ENCODE measurements around the gene PDE1C. TPM values are rescaled to one million over a fixed set of nuclear protein-coding genes. Genes with fewer than 3 reads are reported as not detected.
"Not testable (repeated sequence)": the region's sequence is repeated elsewhere in the genome, so short reads cannot be mapped to it uniquely, and the experiment has no call there.

The PDE1C gene
- total RNA-seq, 5 donors from 2014 or later (not counting 1 experiment from before 2014, with no cell fraction given) = not detected

DNA sequence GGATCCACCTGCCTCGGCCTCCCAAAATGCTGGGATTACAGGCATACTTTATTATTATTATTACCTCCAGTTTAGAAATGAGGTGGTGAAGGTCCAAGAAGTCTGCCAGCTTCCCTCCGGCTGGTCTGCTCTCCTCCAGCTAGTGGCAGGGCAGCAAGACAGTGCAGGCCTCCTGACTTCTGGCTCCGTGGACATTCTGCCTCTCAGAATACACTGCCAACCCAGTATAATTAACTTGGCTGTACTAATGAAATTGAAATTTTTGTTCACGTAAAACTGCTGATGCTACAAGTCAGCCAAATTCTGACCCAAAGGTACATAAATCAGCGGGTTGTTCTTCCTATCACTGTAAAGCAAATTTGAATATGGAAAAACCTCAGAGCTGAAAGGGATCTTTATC, 7.6 kb upstream of the PDE1C start:
- H3K36me3 Mint-ChIP-seq = no peaks in the 10 kb centered on the region
- DNase-seq (no peak), ATAC-seq (replicated peaks in 1 of 4) (no peak)
- peaks cover 0 to 2% of the 10 kb centered on the region in 2 experiments for H3K27me3 ChIP-seq (replicated peaks in 1 of 2; ENCODE audit: control insufficient read depth in 2 of 2, extremely low read depth in 1 of 2, insufficient read depth in 2 of 2, low read length in 1 of 2)
- no peaks in the 10 kb centered on the region for H3K9me3 ChIP-seq
- no peak overlapping the region for H3K27ac ChIP-seq (ENCODE audit: low read length)
- no peak overlapping the region for H3K4me3 Mint-ChIP-seq
- peaks cover 6 to 16% (median 14%) of the 10 kb centered on the region in 3 donors for H3K9me3 Mint-ChIP-seq
- peaks cover 0 to 5% of the 10 kb centered on the region in 2 donors for H3K27me3 Mint-ChIP-seq
- WGBS (ENCODE audit: insufficient coverage) = 86% methylated on average over 1 of the region's 5 CpGs
- no peak overlapping the region for H3K4me3 ChIP-seq (ENCODE audit: control insufficient read depth in 1 of 2, extremely low read depth in 1 of 2, low read length in 1 of 2)
- no peaks in the 10 kb centered on the region for H3K36me3 ChIP-seq (ENCODE audit: control insufficient read depth in 2 of 2, extremely low read depth in 1 of 2, insufficient read depth in 1 of 2, low read length in 1 of 2)
- POLR2A ChIA-PET = no interaction called here
- CTCF ChIA-PET = no interaction called here
- H3K4me1 Mint-ChIP-seq = no peaks in the 10 kb centered on the region
- H3K4me1 ChIP-seq (ENCODE audit: control insufficient read depth in 1 of 2, extremely low read depth in 1 of 2, insufficient read depth in 2 of 2, low read length in 2 of 2) = no peaks in the 10 kb centered on the region
- H3K27ac Mint-ChIP-seq = no peak overlapping the region

DNA sequence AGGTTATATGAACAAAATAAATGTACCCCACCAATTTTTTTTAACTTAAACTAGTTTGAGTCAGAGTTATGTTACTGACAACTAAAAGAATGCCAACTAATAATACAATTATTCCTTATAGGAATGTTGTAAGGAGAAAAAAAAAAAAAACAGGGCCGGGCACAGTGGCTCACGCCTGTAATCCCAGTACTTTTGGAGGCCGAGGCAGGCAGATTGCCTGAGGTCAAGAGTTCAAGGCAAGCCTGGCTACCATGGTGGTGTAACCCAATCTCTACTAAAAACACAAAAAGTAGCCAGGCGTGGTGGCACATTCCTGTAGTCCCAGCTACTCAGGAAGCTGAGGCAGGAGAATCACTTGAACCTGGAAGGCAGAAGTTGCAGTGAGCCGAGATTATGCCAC, 6.6 kb upstream of the PDE1C start:
- H3K27ac Mint-ChIP-seq; H3K4me1 Mint-ChIP-seq; H3K4me1 ChIP-seq (ENCODE audit: control insufficient read depth in 1 of 2, extremely low read depth in 1 of 2, insufficient read depth in 2 of 2, low read length in 2 of 2); H3K9me3 ChIP-seq; H3K4me3 ChIP-seq (ENCODE audit: control insufficient read depth in 1 of 2, extremely low read depth in 1 of 2, low read length in 1 of 2); CTCF ChIA-PET; DNase-seq; ATAC-seq (replicated peaks in 1 of 4); H3K36me3 ChIP-seq (ENCODE audit: control insufficient read depth in 2 of 2, extremely low read depth in 1 of 2, insufficient read depth in 1 of 2, low read length in 1 of 2); H3K4me3 Mint-ChIP-seq; H3K27me3 ChIP-seq (replicated peaks in 1 of 2; ENCODE audit: control insufficient read depth in 2 of 2, extremely low read depth in 1 of 2, insufficient read depth in 2 of 2, low read length in 1 of 2); H3K27me3 Mint-ChIP-seq; POLR2A ChIA-PET; H3K36me3 Mint-ChIP-seq; H3K27ac ChIP-seq (ENCODE audit: low read length): not testable (repeated sequence)
- peaks cover 9 to 16% (median 14%) of the 10 kb centered on the region in 3 donors for H3K9me3 Mint-ChIP-seq
- no CpG with 5 or more reads among the region's 5 CpGs for WGBS (ENCODE audit: insufficient coverage)

DNA sequence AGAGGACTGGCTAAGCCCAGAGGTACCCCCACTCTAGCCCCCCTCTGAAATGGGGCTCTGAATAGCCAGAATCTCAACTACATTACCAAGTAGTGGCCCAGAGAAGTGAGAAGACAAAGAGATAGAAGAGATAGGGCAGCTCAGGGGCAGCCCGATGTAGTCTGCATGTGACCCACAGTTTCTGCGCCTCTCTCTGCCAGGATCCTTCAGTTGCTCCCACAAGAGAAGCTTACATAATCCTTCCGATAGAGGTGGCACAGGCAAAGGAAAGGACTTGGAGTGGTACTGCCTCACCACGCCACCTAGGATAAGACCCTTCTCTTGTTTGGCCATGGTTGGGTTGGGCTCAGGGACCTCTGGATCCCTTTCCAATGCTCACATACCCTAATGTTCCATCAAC, 5.4 kb upstream of the PDE1C start:
- 0% methylated on average over 1 of the region's 4 CpGs for WGBS (ENCODE audit: insufficient coverage)

DNA sequence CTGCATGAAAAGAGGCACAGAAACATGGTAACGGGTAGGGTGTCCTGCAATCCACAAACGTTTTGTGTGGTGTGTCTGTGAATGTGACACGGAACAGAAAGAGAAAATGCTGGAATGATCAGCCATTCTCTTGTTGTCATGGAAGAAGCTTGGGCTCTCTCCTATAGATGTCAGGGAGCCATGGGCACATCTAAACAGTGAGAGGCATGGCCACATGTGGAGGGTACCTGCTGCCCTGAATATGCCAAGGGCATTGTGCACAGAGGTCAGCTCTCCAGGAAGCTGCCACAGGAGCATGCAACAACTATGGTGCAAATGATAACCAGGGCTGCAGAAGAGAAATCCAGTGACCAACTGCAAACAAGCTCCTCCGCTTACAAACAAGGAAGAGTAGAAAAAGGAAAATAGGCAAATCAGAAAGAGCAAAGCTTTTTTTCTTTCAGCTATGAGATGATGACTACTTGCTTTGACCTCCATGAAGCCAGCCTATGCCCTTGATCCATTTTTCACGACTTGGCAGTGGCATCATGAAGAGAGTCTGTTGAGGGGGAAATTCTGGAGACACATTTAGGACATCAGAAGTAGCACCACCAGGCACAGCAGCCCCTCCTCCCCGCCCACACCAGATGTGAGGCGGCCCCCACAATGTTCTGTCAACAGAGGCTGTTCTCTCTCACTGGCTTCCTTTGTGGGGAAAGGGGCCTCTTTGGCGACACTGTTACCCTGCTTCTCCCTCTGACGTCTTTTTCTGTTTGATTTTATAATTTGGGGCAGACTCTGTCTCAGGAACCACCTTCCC, 4.8 kb upstream of the PDE1C start:
- no peaks in the 10 kb centered on the region for H3K36me3 Mint-ChIP-seq
- 81% methylated on average over 3 of the region's 9 CpGs for WGBS (ENCODE audit: insufficient coverage)
- peaks cover 10 to 13% of the 10 kb centered on the region in 2 donors for H3K27me3 Mint-ChIP-seq
- Histone ChIP-seq H3K4me1 (ENCODE audit: control insufficient read depth in 1 of 2, extremely low read depth in 1 of 2, insufficient read depth in 2 of 2, low read length in 2 of 2) (no peaks in the 10 kb centered on the region), H3K27me3 (replicated peaks in 1 of 2; ENCODE audit: control insufficient read depth in 2 of 2, extremely low read depth in 1 of 2, insufficient read depth in 2 of 2, low read length in 1 of 2) (peaks cover 0 to 14% of the 10 kb centered on the region in 2 experiments), H3K27ac (ENCODE audit: low read length) (no peak overlapping the region), H3K9me3 (no peaks in the 10 kb centered on the region), H3K4me3 (ENCODE audit: control insufficient read depth in 1 of 2, extremely low read depth in 1 of 2, low read length in 1 of 2) (no peak overlapping the region), H3K36me3 (ENCODE audit: control insufficient read depth in 2 of 2, extremely low read depth in 1 of 2, insufficient read depth in 1 of 2, low read length in 1 of 2) (no peaks in the 10 kb centered on the region)
- no peak overlapping the region for H3K27ac Mint-ChIP-seq
- no peak for ATAC-seq (replicated peaks in 1 of 4)
- ChIA-PET POLR2A (no interaction called here), CTCF (no interaction called here)
- H3K9me3 Mint-ChIP-seq = peaks cover 7 to 16% (median 8%) of the 10 kb centered on the region in 3 donors
- H3K4me1 Mint-ChIP-seq = no peaks in the 10 kb centered on the region
- DNase-seq = no peak
- H3K4me3 Mint-ChIP-seq = no peak overlapping the region

More for the DNA sequence above, 5.4 kb upstream of the PDE1C start:
- Mint-ChIP-seq H3K27me3 (peaks cover 3 to 8% of the 10 kb centered on the region in 2 donors), H3K9me3 (peaks cover 7 to 16% (median 8%) of the 10 kb centered on the region in 3 donors), H3K27ac (no peak overlapping the region), H3K4me1 (no peaks in the 10 kb centered on the region), H3K4me3 (no peak overlapping the region), H3K36me3 (no peaks in the 10 kb centered on the region)
- ATAC-seq (replicated peaks in 1 of 4) (no peak), DNase-seq (no peak)
- H3K4me3 ChIP-seq (ENCODE audit: control insufficient read depth in 1 of 2, extremely low read depth in 1 of 2, low read length in 1 of 2) = no peak overlapping the region
- no peaks in the 10 kb centered on the region for H3K36me3 ChIP-seq (ENCODE audit: control insufficient read depth in 2 of 2, extremely low read depth in 1 of 2, insufficient read depth in 1 of 2, low read length in 1 of 2)
- no peaks in the 10 kb centered on the region for H3K9me3 ChIP-seq
- H3K27me3 ChIP-seq (replicated peaks in 1 of 2; ENCODE audit: control insufficient read depth in 2 of 2, extremely low read depth in 1 of 2, insufficient read depth in 2 of 2, low read length in 1 of 2) = peaks cover 0 to 8% of the 10 kb centered on the region in 2 experiments
- no peak overlapping the region for H3K27ac ChIP-seq (ENCODE audit: low read length)
- H3K4me1 ChIP-seq (ENCODE audit: control insufficient read depth in 1 of 2, extremely low read depth in 1 of 2, insufficient read depth in 2 of 2, low read length in 2 of 2) = no peaks in the 10 kb centered on the region
- POLR2A ChIA-PET = no interaction called here
- CTCF ChIA-PET = no interaction called here

DNA sequence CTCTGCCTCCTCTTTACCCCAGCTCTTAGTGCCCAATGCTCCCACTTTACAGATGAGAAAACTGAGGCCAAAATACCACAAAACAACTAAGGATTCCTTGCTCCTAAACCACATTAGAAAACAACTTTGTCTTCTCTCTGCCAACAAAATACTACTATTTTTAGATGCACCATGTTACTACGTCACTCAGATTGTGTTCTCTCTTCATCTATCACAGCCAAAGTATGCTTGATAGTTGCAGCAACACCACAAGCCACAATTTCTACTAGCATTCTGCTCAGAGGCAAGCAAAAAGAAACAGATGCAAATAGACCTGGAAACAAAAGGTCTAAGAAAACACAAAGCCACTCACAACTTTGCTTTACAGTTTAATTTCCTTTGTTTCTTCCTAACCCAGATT, 3.3 kb upstream of the PDE1C start:
- Histone ChIP-seq H3K27me3 (replicated peaks in 1 of 2; ENCODE audit: control insufficient read depth in 2 of 2, extremely low read depth in 1 of 2, insufficient read depth in 2 of 2, low read length in 1 of 2) (peaks cover 2 to 14% of the 10 kb centered on the region in 2 experiments), H3K4me3 (ENCODE audit: control insufficient read depth in 1 of 2, extremely low read depth in 1 of 2, low read length in 1 of 2) (no peak overlapping the region), H3K27ac (ENCODE audit: low read length) (no peak overlapping the region), H3K36me3 (ENCODE audit: control insufficient read depth in 2 of 2, extremely low read depth in 1 of 2, insufficient read depth in 1 of 2, low read length in 1 of 2) (no peaks in the 10 kb centered on the region), H3K9me3 (no peaks in the 10 kb centered on the region), H3K4me1 (ENCODE audit: control insufficient read depth in 1 of 2, extremely low read depth in 1 of 2, insufficient read depth in 2 of 2, low read length in 2 of 2) (no peaks in the 10 kb centered on the region)
- CTCF ChIA-PET = no interaction called here
- POLR2A ChIA-PET = no interaction called here
- no peaks in the 10 kb centered on the region for H3K36me3 Mint-ChIP-seq
- WGBS (ENCODE audit: insufficient coverage) = 71% methylated on average over 1 of the region's 1 CpG
- no peak overlapping the region for H3K4me3 Mint-ChIP-seq
- ATAC-seq (replicated peaks in 1 of 4) (no peak), DNase-seq (no peak)
- peaks cover 3 to 10% (median 8%) of the 10 kb centered on the region in 3 donors for H3K9me3 Mint-ChIP-seq
- peaks cover 18 to 22% of the 10 kb centered on the region in 2 donors for H3K27me3 Mint-ChIP-seq
- no peak overlapping the region for H3K27ac Mint-ChIP-seq
- no peaks in the 10 kb centered on the region for H3K4me1 Mint-ChIP-seq

DNA sequence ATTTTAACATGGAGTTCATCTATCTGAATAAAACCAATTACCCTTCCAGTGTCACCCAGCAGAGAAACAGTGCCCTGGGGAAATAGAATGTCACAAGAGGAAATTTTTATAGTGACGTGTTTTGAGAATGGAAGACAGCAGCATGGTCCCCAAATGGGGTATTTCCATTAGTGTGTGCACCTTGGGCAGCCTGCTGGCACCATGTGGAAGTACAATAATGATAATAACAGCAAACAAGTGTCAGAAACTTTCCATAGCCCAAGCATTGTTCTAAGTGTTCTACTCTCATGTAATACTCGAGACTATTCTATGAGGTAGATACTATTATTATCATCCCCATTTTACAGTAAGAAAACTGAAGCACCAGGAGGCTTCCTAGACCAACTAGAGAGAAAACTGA, 2.2 kb upstream of the PDE1C start:
- peaks cover 18 to 23% of the 10 kb centered on the region in 2 donors for H3K27me3 Mint-ChIP-seq
- no peak for DNase-seq
- Histone ChIP-seq H3K9me3 (no peaks in the 10 kb centered on the region), H3K27ac (ENCODE audit: low read length) (no peak overlapping the region), H3K4me3 (ENCODE audit: control insufficient read depth in 1 of 2, extremely low read depth in 1 of 2, low read length in 1 of 2) (no peak overlapping the region), H3K4me1 (ENCODE audit: control insufficient read depth in 1 of 2, extremely low read depth in 1 of 2, insufficient read depth in 2 of 2, low read length in 2 of 2) (no peaks in the 10 kb centered on the region), H3K27me3 (replicated peaks in 1 of 2; ENCODE audit: control insufficient read depth in 2 of 2, extremely low read depth in 1 of 2, insufficient read depth in 2 of 2, low read length in 1 of 2) (peaks cover 2 to 14% of the 10 kb centered on the region in 2 experiments), H3K36me3 (ENCODE audit: control insufficient read depth in 2 of 2, extremely low read depth in 1 of 2, insufficient read depth in 1 of 2, low read length in 1 of 2) (no peaks in the 10 kb centered on the region)
- H3K4me1 Mint-ChIP-seq = no peaks in the 10 kb centered on the region
- no peak overlapping the region for H3K27ac Mint-ChIP-seq
- no peak overlapping the region for H3K4me3 Mint-ChIP-seq
- CTCF ChIA-PET = no interaction called here
- POLR2A ChIA-PET = no interaction called here
- no CpG with 5 or more reads among the region's 2 CpGs for WGBS (ENCODE audit: insufficient coverage)
- peaks cover 3 to 10% (median 3%) of the 10 kb centered on the region in 3 donors for H3K9me3 Mint-ChIP-seq
- no peak for ATAC-seq (replicated peaks in 1 of 4)
- H3K36me3 Mint-ChIP-seq = no peaks in the 10 kb centered on the region
